AG10803 (cell line): ENCODE measurements around the gene SMIM38.

ENCODE experiments used
- DNase-seq: peaks from one replicate; pipeline ENCODE4 v3.0.0; 2010; ENCODE audit warnings: low read depth
- H3K4me3 ChIP-seq: 2 replicates; pipeline ENCODE4 v1.5.1; 2011; ENCODE audit warnings: mild to moderate bottlenecking, low read length, control low read depth
- TF ChIP-seq, protein P1 (sequence below): conservative IDR thresholded peaks from 2 replicates; pipeline ENCODE4 v1.5.1; 2011; ENCODE audit warnings: mild to moderate bottlenecking, low read length, control low read depth, inconsistent platforms

Gene SMIM38

DNA sequence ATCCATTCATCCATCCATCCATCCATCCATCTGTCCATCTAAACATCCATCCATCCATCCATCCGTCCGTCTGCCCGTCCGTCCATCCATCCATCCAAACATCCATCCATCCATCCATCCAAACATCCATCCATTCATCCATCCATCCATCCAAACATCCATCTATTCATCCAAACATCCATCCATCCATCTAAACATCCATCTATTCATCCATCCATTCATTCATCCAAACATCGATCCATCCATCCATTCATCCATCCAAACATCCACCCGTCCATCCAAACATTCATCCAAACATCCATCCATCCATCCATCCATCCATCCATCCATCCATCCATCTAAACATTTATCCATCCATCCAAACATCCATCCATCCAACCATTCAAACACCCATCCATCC is 45.3 kb upstream of the SMIM38 start:
- TF ChIP-seq, protein P1, sequence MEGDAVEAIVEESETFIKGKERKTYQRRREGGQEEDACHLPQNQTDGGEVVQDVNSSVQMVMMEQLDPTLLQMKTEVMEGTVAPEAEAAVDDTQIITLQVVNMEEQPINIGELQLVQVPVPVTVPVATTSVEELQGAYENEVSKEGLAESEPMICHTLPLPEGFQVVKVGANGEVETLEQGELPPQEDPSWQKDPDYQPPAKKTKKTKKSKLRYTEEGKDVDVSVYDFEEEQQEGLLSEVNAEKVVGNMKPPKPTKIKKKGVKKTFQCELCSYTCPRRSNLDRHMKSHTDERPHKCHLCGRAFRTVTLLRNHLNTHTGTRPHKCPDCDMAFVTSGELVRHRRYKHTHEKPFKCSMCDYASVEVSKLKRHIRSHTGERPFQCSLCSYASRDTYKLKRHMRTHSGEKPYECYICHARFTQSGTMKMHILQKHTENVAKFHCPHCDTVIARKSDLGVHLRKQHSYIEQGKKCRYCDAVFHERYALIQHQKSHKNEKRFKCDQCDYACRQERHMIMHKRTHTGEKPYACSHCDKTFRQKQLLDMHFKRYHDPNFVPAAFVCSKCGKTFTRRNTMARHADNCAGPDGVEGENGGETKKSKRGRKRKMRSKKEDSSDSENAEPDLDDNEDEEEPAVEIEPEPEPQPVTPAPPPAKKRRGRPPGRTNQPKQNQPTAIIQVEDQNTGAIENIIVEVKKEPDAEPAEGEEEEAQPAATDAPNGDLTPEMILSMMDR = no peak

DNA sequence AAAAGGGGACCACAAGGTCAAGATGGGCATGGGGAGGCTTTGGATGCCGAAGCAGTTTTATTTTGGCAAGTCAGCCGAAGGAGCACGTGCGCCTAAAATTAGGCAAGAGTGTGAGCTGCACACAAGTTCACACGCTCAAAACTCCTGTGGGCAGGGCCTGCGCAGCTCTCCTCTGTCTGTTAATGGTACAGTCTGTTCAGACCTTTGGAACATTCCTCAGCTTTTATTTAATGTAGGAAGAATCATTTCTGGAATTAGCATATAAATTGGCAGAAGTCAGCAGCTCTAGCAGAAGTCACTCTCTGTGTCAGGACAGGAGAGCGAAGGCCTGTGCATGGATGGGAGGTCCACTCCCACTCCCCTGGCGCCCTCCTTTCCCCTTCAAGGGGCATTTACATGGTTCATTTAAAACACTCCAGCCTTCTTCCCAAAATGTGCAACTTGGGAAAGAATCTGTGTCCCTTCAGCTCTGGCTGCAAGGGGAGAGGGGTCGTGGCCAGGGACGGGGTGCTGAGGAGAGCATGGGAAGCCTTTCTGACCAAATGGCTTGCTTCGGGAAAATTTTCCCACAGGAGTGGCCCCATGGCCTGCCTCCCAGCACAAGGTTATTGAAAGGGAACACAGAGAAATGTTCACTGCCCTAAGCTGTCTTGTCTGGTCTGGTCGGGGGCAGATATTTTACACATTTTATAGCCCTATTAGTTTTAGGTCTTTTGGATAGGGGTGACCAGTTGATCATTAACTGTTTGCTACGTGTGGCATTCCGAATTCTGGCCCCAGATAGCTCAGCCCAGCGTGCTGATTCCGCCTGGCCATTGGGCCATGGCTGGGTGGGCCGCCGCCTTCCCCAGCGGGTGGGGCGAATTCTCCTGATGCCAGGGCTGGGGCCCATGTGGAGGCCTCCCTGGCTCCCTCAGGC is 43.9 kb upstream of the SMIM38 start:
- TF ChIP-seq, protein P1 = no peak
- H3K4me3 ChIP-seq = no peak overlapping the region
- DNase-seq = no peak

More for the DNA sequence above, 45.3 kb upstream of the SMIM38 start:
- no peak overlapping the region for H3K4me3 ChIP-seq
- no peak for DNase-seq

DNA sequence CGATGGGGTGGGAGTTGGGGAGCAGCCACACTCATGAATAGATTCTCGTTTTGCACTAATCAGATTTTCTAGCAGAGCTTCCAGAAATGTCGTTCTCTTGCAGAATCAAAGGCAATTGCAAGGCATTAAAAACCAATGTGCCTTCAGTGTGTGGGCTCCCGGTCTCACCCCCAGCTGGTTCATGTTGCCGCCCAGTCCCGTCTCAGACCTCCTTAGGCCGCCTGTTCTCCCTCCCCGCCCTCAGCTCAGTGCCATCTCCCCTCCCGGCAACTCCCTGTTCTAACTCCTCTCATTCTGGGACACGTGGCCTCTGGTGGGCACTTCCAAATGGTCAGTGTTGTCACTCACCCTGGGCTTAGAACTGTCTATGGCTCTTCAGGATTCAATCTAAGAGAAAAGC is 42.5 kb upstream of the SMIM38 start:
- TF ChIP-seq, protein P1 = no peak
- DNase-seq = no peak
- no peak overlapping the region for H3K4me3 ChIP-seq

DNA sequence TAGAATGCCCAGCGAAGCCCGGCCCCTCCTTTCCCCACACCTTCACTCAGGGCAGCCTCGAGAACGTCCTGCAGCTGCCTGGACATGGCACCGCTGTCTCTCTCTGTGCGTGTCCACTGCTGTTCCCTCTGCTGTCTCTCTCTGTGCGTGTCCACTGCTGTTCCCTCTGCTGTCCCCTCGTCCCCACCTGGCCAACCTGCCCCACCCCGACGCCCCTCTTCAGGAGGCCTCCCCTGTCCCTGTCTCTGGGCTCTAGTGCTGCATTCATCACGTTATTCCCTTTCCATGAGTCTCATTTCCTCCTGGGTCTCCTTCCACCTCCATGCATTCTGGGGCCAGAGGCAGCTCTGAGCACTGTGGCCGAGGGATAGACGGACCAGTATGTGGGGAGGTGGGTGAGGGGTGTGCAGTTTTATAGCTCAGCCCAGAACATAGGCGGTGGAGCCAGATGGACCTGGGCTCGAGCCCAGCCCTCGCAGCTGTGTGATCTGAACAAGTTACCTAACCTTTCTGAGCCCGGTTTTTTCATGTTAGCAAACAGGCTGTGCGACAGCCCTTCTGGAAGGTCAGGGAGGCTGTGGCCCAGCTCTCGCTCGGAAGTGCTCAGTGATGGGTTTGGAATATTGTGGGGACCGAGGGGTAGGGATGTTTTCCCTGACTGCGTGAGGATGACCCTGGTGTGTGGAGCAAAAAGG is 41.9 kb upstream of the SMIM38 start:
- DNase-seq = no peak
- H3K4me3 ChIP-seq = no peak overlapping the region
- TF ChIP-seq, protein P1 = no peak

DNA sequence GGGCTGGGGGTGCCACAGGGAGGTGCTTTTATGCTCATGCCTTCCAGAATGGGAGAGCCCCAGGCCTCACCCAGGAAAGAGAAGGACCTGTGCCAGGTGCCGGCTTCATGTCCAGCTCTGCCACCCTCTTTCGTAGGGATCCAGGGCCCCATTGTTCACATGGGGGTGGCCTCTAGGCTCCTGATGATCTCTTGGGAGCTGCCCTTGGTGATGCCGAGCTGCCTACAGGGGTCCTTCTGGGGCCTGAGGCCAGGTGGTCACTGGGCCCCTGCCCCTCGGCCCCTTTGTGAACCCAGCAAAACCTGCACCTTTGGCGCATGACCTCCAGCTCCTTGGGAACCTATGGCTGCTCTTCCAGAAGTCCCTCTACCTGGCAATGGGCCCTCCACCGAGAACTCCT is 41.4 kb upstream of the SMIM38 start:
- no peak overlapping the region for H3K4me3 ChIP-seq
- no peak for DNase-seq
- TF ChIP-seq, protein P1 = no peak

DNA sequence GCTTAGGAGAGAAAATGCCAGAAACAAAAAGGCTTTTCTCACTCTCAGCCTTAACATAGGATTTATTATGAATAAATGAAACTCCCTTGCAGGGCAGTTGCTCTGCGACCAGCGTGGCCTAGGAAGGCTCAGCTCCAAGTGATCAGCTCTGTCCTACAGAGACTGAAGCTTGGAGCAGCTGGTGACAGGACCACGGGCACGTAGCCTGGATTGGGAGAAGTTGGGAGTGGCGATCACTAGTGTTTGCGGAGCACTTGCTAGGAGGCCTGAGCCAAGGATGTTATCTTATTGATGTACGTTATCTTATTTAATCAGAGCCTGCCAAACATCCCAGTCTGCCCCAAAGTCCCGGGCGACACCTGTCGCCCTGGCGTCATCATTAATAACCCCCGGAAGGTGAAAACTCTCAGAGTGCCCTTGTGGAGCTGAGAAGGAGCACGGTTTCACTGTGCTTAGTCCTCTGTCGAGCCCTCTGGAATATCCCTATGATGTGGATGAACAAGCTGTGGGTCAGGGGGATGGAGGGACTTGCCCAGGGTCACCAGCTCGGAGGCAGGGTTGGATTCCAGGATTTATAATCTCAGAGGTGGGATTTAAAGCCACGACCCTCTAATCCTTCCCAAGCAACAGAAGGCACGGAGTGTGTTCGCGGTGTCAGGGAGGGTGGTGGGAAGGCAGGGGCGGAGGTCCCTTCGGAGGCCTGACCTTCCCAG is 40.8 kb upstream of the SMIM38 start:
- TF ChIP-seq, protein P1 = no peak
- no peak for DNase-seq
- no peak overlapping the region for H3K4me3 ChIP-seq
